ENCODE measurements around the gene TBC1D23.

GRCh38 chr3:100311011-100311410 is 50.2 kb downstream of the TBC1D23 start:
- TF ChIP-seq CTCF (IDR thresholded peaks at IDR 0.05) (no peak), POLR2A (IDR thresholded peaks at IDR 0.05) (no peak), POLR2AphosphoS5 (IDR thresholded peaks at IDR 0.05) (no peak), EP300 (IDR thresholded peaks at IDR 0.05) (no peak)
